Globus pallidus (tissue), 1 donor: ENCODE results near the gene AUTS2.

ENCODE experiments used
- DNase-seq: peaks from one replicate; pipeline ENCODE4 v3.0.0-alpha.2; 2015; ENCODE audit warnings: low spot score

The AUTS2 gene

GRCh38 chr7:69687739-69688433 lies 89.6 kb downstream of the AUTS2 start:
- no peak for DNase-seq

- DNase-seq, result no peak
Measured at GRCh38 chr7:69690329-69690728, 92.1 kb downstream of the AUTS2 start.

- DNase-seq, result no peak
Measured at GRCh38 chr7:69691327-69691726, 93.1 kb downstream of the AUTS2 start.

GRCh38 chr7:69691734-69692133 lies 93.5 kb downstream of the AUTS2 start:
- no peak for DNase-seq

GRCh38 chr7:69692611-69693010 lies 94.3 kb downstream of the AUTS2 start:
- DNase-seq, result no peak

GRCh38 chr7:69693042-69693441 lies 94.8 kb downstream of the AUTS2 start:
- DNase-seq, result no peak

GRCh38 chr7:69696054-69696591 lies 97.8 kb downstream of the AUTS2 start:
- no peak for DNase-seq

- no peak for DNase-seq
Measured at GRCh38 chr7:69696686-69697685, 98.7 kb downstream of the AUTS2 start.

- DNase-seq, result no peak
Measured at GRCh38 chr7:69698109-69698825, 100.0 kb downstream of the AUTS2 start.

GRCh38 chr7:69699931-69700330 lies 101.7 kb downstream of the AUTS2 start:
- no peak for DNase-seq

GRCh38 chr7:69700331-69700730 lies 102.1 kb downstream of the AUTS2 start:
- no peak for DNase-seq

GRCh38 chr7:69701288-69701687 lies 103.0 kb downstream of the AUTS2 start:
- DNase-seq, result no peak

- no peak for DNase-seq
Measured at GRCh38 chr7:69702357-69702756, 104.1 kb downstream of the AUTS2 start.

- no peak for DNase-seq
Measured at GRCh38 chr7:69703099-69703498, 104.8 kb downstream of the AUTS2 start.

- DNase-seq, result no peak
Measured at GRCh38 chr7:69706070-69706469, 107.8 kb downstream of the AUTS2 start.

- DNase-seq, result no peak
Measured at GRCh38 chr7:69708857-69709256, 110.6 kb downstream of the AUTS2 start.

GRCh38 chr7:69710768-69711438 lies 112.6 kb downstream of the AUTS2 start:
- no peak for DNase-seq

GRCh38 chr7:69714886-69715576 lies 116.8 kb downstream of the AUTS2 start:
- DNase-seq, result no peak

GRCh38 chr7:69717221-69717620 lies 118.9 kb downstream of the AUTS2 start:
- DNase-seq, result no peak

GRCh38 chr7:69719717-69720116 lies 121.4 kb downstream of the AUTS2 start:
- no peak for DNase-seq

- DNase-seq, result no peak
Measured at GRCh38 chr7:69722843-69723242, 124.6 kb downstream of the AUTS2 start.
